Muscle layer of duodenum (tissue), 2 donors: ENCODE data around the gene GJB5.

Experiments
- H3K27ac ChIP-seq: one replicate; pipeline ENCODE4 v1.7.0; 2013; ENCODE audit warnings: mild to moderate bottlenecking, low read length
- H3K27me3 ChIP-seq: one replicate; pipeline ENCODE4 v1.7.0; 2013; ENCODE audit warnings: low read depth, mild to moderate bottlenecking, control low read depth, low read length
- H3K36me3 ChIP-seq, 2 donors: one replicate each; pipeline ENCODE4 v1.7.0; 2013; ENCODE audit warnings: low read length in 2 of 2, control low read depth in 1 of 2, mild to moderate bottlenecking in 1 of 2; ENCODE audit not compliant: insufficient read depth in 2 of 2, control insufficient read depth in 1 of 2
- H3K4me1 ChIP-seq, 2 donors: one replicate each; pipeline ENCODE4 v1.7.0; 2013; ENCODE audit warnings: low read length in 2 of 2, mild to moderate bottlenecking in 2 of 2, control low read depth in 1 of 2, moderate library complexity in 1 of 2; ENCODE audit not compliant: insufficient read depth in 2 of 2, control insufficient read depth in 1 of 2
- H3K4me3 ChIP-seq, 2 donors: one replicate each; pipeline ENCODE4 v1.7.0; 2013; ENCODE audit warnings: low read length in 2 of 2, low read depth in 1 of 2, mild to moderate bottlenecking in 1 of 2
- H3K9me3 ChIP-seq, 2 donors: one replicate each; pipeline ENCODE4 v1.7.0; 2013; ENCODE audit warnings: low read length in 2 of 2, control low read depth in 1 of 2, mild to moderate bottlenecking in 1 of 2; ENCODE audit not compliant: control insufficient read depth in 1 of 2
- donor health status: healthy.

GJB5 gene

GRCh38 chr1:34754964-34755637 is at the start of gene GJB5:
GJB5 (plus strand) TSS chr1:34755047; CDS start chr1:34757331, 2,284 bp downstream.
- Histone ChIP-seq H3K27ac (no peak within 1 kb of the TSS), H3K9me3 (no peaks in the 10 kb centered on the region), H3K4me3 (no peak within 1 kb of the TSS), H3K4me1 (no peaks in the 10 kb centered on the region), H3K36me3 (no peaks in the 10 kb centered on the region), H3K27me3 (no peaks in the 10 kb centered on the region)

- Histone ChIP-seq H3K36me3 (no peaks in the 10 kb centered on the region), H3K9me3 (no peaks in the 10 kb centered on the region), H3K4me1 (no peaks in the 10 kb centered on the region), H3K27me3 (no peaks in the 10 kb centered on the region), H3K27ac (no peak overlapping the region), H3K4me3 (no peak overlapping the region)
Observed at GRCh38 chr1:34705077-34705476, 49.8 kb upstream of the GJB5 start.

- no peaks in the 10 kb centered on the region for H3K36me3 ChIP-seq
Observed at GRCh38 chr1:34708106-34708505, 46.7 kb upstream of the GJB5 start.

GRCh38 chr1:34709547-34709946 is 45.3 kb upstream of the GJB5 start:
- H3K27ac ChIP-seq: no peak overlapping the region
- no peaks in the 10 kb centered on the region for H3K27me3 ChIP-seq
- no peaks in the 10 kb centered on the region for H3K9me3 ChIP-seq
- peaks cover 0 to 8% of the 10 kb centered on the region in 2 donors for H3K4me1 ChIP-seq
- no peaks in the 10 kb centered on the region for H3K36me3 ChIP-seq
- no peak overlapping the region for H3K4me3 ChIP-seq

More at GRCh38 chr1:34708106-34708505, 46.7 kb upstream of the GJB5 start:
- H3K27ac ChIP-seq: no peak overlapping the region
- H3K9me3 ChIP-seq: no peaks in the 10 kb centered on the region
- H3K4me1 ChIP-seq: no peaks in the 10 kb centered on the region
- H3K4me3 ChIP-seq: no peak overlapping the region
- no peaks in the 10 kb centered on the region for H3K27me3 ChIP-seq

- H3K27me3 ChIP-seq: no peaks in the 10 kb centered on the region
- peaks cover 0 to 8% of the 10 kb centered on the region in 2 donors for H3K4me1 ChIP-seq
- no peaks in the 10 kb centered on the region for H3K9me3 ChIP-seq
- no peaks in the 10 kb centered on the region for H3K36me3 ChIP-seq
- no peak overlapping the region for H3K4me3 ChIP-seq
- H3K27ac ChIP-seq: no peak overlapping the region
Observed at GRCh38 chr1:34710812-34711211, 44.0 kb upstream of the GJB5 start.

- Histone ChIP-seq H3K4me3 (no peak overlapping the region), H3K36me3 (no peaks in the 10 kb centered on the region), H3K27me3 (no peaks in the 10 kb centered on the region), H3K9me3 (no peaks in the 10 kb centered on the region), H3K27ac (no peak overlapping the region), H3K4me1 (peaks cover 0 to 8% of the 10 kb centered on the region in 2 donors)
Observed at GRCh38 chr1:34711485-34711884, 43.4 kb upstream of the GJB5 start.

GRCh38 chr1:34712007-34712688 is 42.7 kb upstream of the GJB5 start:
- no peaks in the 10 kb centered on the region for H3K27me3 ChIP-seq
- no peaks in the 10 kb centered on the region for H3K9me3 ChIP-seq
- H3K4me3 ChIP-seq: no peak overlapping the region
- no peak overlapping the region for H3K27ac ChIP-seq
- H3K36me3 ChIP-seq: no peaks in the 10 kb centered on the region
- peaks cover 0 to 8% of the 10 kb centered on the region in 2 donors for H3K4me1 ChIP-seq

- Histone ChIP-seq H3K36me3 (no peaks in the 10 kb centered on the region), H3K4me1 (peaks cover 0 to 8% of the 10 kb centered on the region in 2 donors), H3K27ac (no peak overlapping the region)
Observed at GRCh38 chr1:34713443-34713842, 41.4 kb upstream of the GJB5 start.

GRCh38 chr1:34714386-34714785 is 40.5 kb upstream of the GJB5 start:
- no peak overlapping the region for H3K4me3 ChIP-seq
- H3K9me3 ChIP-seq: peaks cover 0 to 5% of the 10 kb centered on the region in 2 donors
- no peak overlapping the region for H3K27ac ChIP-seq
- no peaks in the 10 kb centered on the region for H3K27me3 ChIP-seq
- peaks cover 0 to 8% of the 10 kb centered on the region in 2 donors for H3K4me1 ChIP-seq
- no peaks in the 10 kb centered on the region for H3K36me3 ChIP-seq

More at GRCh38 chr1:34713443-34713842, 41.4 kb upstream of the GJB5 start:
- H3K9me3 ChIP-seq: peaks cover 0 to 4% of the 10 kb centered on the region in 2 donors
- H3K27me3 ChIP-seq: no peaks in the 10 kb centered on the region
- H3K4me3 ChIP-seq: no peak overlapping the region

GRCh38 chr1:34715139-34715538 is 39.7 kb upstream of the GJB5 start:
- H3K27ac ChIP-seq: no peak overlapping the region
- H3K4me1 ChIP-seq: peaks cover 0 to 8% of the 10 kb centered on the region in 2 donors

GRCh38 chr1:34721241-34721640 is 33.6 kb upstream of the GJB5 start:
- Histone ChIP-seq H3K27me3 (no peaks in the 10 kb centered on the region), H3K27ac (no peak overlapping the region), H3K4me1 (no peaks in the 10 kb centered on the region), H3K4me3 (no peak overlapping the region), H3K36me3 (no peaks in the 10 kb centered on the region), H3K9me3 (peaks cover 0 to 5% of the 10 kb centered on the region in 2 donors)

More at GRCh38 chr1:34715139-34715538, 39.7 kb upstream of the GJB5 start:
- no peaks in the 10 kb centered on the region for H3K36me3 ChIP-seq
- H3K27me3 ChIP-seq: no peaks in the 10 kb centered on the region
- H3K9me3 ChIP-seq: peaks cover 0 to 5% of the 10 kb centered on the region in 2 donors
- H3K4me3 ChIP-seq: no peak overlapping the region
